Measurements from ENCODE around the gene TTBK1. TPM values are rescaled to one million over a fixed set of nuclear protein-coding genes. Genes with fewer than 3 reads are reported as not detected.

The TTBK1 gene
- total RNA-seq, 1 donor from 2014 or later = 1.7 TPM

GRCh38 chr6:43292763-43293318 is 49.6 kb downstream of the TTBK1 start:
- H3K4me1 ChIP-seq = peaks cover 10% of the 10 kb centered on the region
- H2AFZ ChIP-seq (replicated peaks) = no peak overlapping the region
- peaks cover 3% of the 10 kb centered on the region for H3F3A ChIP-seq (ENCODE audit: low read depth)
- no peaks in the 10 kb centered on the region for H4K20me1 ChIP-seq (ENCODE audit: low read depth)
- H3K9me3 Mint-ChIP-seq = no peaks in the 10 kb centered on the region
- TF ChIP-seq EZH2phosphoT487 (IDR thresholded peaks at IDR 0.05) (no peak), EZH2 (IDR thresholded peaks at IDR 0.05) (no peak), CTCF (IDR thresholded peaks at IDR 0.05) (no peak)
- H3K4me2 ChIP-seq = no peak overlapping the region
- no peak overlapping the region for H3K27ac ChIP-seq
- H3K9me3 ChIP-seq (ENCODE audit: low read depth) = no peaks in the 10 kb centered on the region
- H3K9ac ChIP-seq = no peak overlapping the region
- peaks cover 5% of the 10 kb centered on the region for H3K27me3 Mint-ChIP-seq (ENCODE audit: insufficient read depth, low read depth)
- no peak overlapping the region for H3K4me3 Mint-ChIP-seq
- DNase-seq (ENCODE audit: low spot score) = no peak
- H3K4me3 ChIP-seq = no peak overlapping the region
- H3K36me3 ChIP-seq = no peaks in the 10 kb centered on the region
- peaks cover 6% of the 10 kb centered on the region for H3K4me1 Mint-ChIP-seq
- no peaks in the 10 kb centered on the region for H3K36me3 Mint-ChIP-seq
- H3K27ac Mint-ChIP-seq = no peak overlapping the region
- H3K79me2 ChIP-seq (ENCODE audit: low read depth) = no peaks in the 10 kb centered on the region
- H3K27me3 ChIP-seq = no peaks in the 10 kb centered on the region

DNA sequence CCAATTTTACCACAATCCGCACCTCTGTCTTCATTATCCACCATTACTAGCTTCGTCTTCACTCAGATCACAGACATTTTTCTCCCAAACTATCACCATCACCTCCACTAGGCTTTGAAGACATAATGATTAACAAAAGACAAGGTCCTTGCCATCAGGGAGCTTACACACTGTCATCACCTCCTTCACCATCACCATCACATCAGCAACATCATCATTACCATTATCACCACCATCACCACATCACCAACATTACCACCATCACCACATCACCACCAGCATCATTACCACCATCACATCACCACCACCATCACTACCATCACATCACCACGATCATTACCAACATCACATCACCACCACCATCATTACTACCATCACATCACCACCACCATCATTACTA is 50.4 kb downstream of the TTBK1 start:
- no peaks in the 10 kb centered on the region for H3K9me3 ChIP-seq (ENCODE audit: low read depth)
- H3K4me2 ChIP-seq = no peak overlapping the region
- H2AFZ ChIP-seq (replicated peaks) = no peak overlapping the region
- H3K27me3 ChIP-seq = no peaks in the 10 kb centered on the region
- TF ChIP-seq CTCF (IDR thresholded peaks at IDR 0.05) = no peak
- TF ChIP-seq EZH2phosphoT487 (IDR thresholded peaks at IDR 0.05) = no peak
- TF ChIP-seq EZH2 (IDR thresholded peaks at IDR 0.05) = no peak
- H3K27ac ChIP-seq = no peak overlapping the region
- Mint-ChIP-seq H3K9me3 (no peaks in the 10 kb centered on the region), H3K27ac (no peak overlapping the region), H3K4me1 (peaks cover 6% of the 10 kb centered on the region), H3K4me3 (no peak overlapping the region), H3K27me3 (ENCODE audit: insufficient read depth, low read depth) (peaks cover 6% of the 10 kb centered on the region), H3K36me3 (no peaks in the 10 kb centered on the region)
- H3K9ac ChIP-seq = no peak overlapping the region
- H3K36me3 ChIP-seq = no peaks in the 10 kb centered on the region
- DNase-seq (ENCODE audit: low spot score) = no peak
- H3F3A ChIP-seq (ENCODE audit: low read depth) = peaks cover 3% of the 10 kb centered on the region
- peaks cover 12% of the 10 kb centered on the region for H3K4me1 ChIP-seq
- H3K79me2 ChIP-seq (ENCODE audit: low read depth) = no peaks in the 10 kb centered on the region
- no peak overlapping the region for H3K4me3 ChIP-seq
- no peaks in the 10 kb centered on the region for H4K20me1 ChIP-seq (ENCODE audit: low read depth)

DNA sequence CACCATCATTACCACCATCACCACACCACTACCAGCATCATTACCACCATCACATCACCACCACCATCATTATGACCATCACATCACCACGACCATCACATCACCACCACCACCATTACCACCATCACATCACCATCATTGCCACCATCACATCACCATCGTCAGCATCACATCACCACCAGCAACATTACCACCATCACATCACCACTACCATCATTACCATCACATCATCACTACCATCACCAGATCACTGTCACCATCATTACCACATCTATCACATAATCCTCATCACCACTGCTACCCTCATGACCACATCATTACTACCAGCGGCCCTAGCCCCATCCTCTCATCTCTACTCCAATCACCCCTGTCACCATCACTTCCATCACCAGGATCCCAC is 51.3 kb downstream of the TTBK1 start:
- no peak overlapping the region for H3K4me3 Mint-ChIP-seq
- H3K4me1 Mint-ChIP-seq = peaks cover 6% of the 10 kb centered on the region
- Histone ChIP-seq H3K27me3 (no peaks in the 10 kb centered on the region), H3K36me3 (no peaks in the 10 kb centered on the region), H3K9me3 (ENCODE audit: low read depth) (no peaks in the 10 kb centered on the region), H3K79me2 (ENCODE audit: low read depth) (no peaks in the 10 kb centered on the region), H3K4me2 (no peak overlapping the region), H3K4me1 (peaks cover 12% of the 10 kb centered on the region), H3K27ac (no peak overlapping the region), H3K9ac (no peak overlapping the region), H4K20me1 (ENCODE audit: low read depth) (no peaks in the 10 kb centered on the region), H3K4me3 (no peak overlapping the region), H3F3A (ENCODE audit: low read depth) (peaks cover 6% of the 10 kb centered on the region), H2AFZ (replicated peaks) (no peak overlapping the region)
- H3K27ac Mint-ChIP-seq = no peak overlapping the region
- TF ChIP-seq CTCF (IDR thresholded peaks at IDR 0.05) (no peak), EZH2 (IDR thresholded peaks at IDR 0.05) (no peak), EZH2phosphoT487 (IDR thresholded peaks at IDR 0.05) (no peak)
- no peaks in the 10 kb centered on the region for H3K9me3 Mint-ChIP-seq
- H3K36me3 Mint-ChIP-seq = no peaks in the 10 kb centered on the region
- DNase-seq (ENCODE audit: low spot score) = no peak
- peaks cover 6% of the 10 kb centered on the region for H3K27me3 Mint-ChIP-seq (ENCODE audit: insufficient read depth, low read depth)

Measured in neural progenitor cell (in vitro differentiated cells).